ENCODE results near the gene PTPRR. TPM values are rescaled to one million over a fixed set of nuclear protein-coding genes. Genes with fewer than 3 reads are reported as not detected.

The PTPRR gene
- total and polyA plus RNA-seq, 2 donors (not counting 1 experiment from before 2014, with no cell fraction given): 0.44 to 0.50 TPM

DNA sequence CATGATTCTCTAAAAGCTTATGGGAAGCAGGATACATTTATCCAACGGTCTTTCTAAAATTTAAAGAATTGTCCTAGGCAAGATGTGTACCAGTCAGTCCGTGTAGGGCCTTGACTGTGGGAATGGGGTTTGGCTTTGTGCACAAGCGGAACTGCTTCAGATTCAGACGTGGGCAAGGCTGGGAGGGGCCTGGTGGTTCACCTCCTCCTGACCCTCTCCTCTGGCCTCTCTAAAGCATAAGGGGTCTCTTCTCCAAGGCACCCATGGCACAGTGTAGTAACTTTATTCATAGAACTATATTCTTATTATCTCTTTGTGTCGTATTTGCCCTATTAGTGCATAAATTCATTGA, 162.1 kb downstream of the PTPRR start:
- H3K4me2 ChIP-seq (ENCODE audit: extremely low read depth, insufficient read depth, low read length): no peak overlapping the region
- H3K36me3 ChIP-seq (ENCODE audit: control insufficient read depth, insufficient read depth, low read length): no peaks in the 10 kb centered on the region
- no peaks in the 10 kb centered on the region for H3K79me2 ChIP-seq (ENCODE audit: control insufficient read depth, insufficient read depth, low read length)
- no peak overlapping the region for H3K9ac ChIP-seq (ENCODE audit: insufficient read depth, low read length)
- no peak overlapping the region for H3K4me3 ChIP-seq (replicated peaks in 1 of 4; ENCODE audit: control extremely low read depth in 1 of 4, insufficient read depth in 1 of 4, low read depth in 3 of 4, low read length in 4 of 4)
- no peaks in the 10 kb centered on the region for H3K4me1 ChIP-seq (ENCODE audit: control insufficient read depth, extremely low read depth, insufficient read depth, low read length)
- H4K20me1 ChIP-seq (ENCODE audit: control insufficient read depth, extremely low read depth, insufficient read depth, low read length): no peaks in the 10 kb centered on the region
- no peak overlapping the region for H3K27ac ChIP-seq (ENCODE audit: insufficient read depth, low read length)
- H3K9me3 ChIP-seq (ENCODE audit: control insufficient read depth, insufficient read depth, low read depth, low read length): no peaks in the 10 kb centered on the region
- DNase-seq (ENCODE audit: low read depth in 2 of 2): no peak
- no peak overlapping the region for H2AFZ ChIP-seq (ENCODE audit: low read length)
- TF ChIP-seq, protein P1, sequence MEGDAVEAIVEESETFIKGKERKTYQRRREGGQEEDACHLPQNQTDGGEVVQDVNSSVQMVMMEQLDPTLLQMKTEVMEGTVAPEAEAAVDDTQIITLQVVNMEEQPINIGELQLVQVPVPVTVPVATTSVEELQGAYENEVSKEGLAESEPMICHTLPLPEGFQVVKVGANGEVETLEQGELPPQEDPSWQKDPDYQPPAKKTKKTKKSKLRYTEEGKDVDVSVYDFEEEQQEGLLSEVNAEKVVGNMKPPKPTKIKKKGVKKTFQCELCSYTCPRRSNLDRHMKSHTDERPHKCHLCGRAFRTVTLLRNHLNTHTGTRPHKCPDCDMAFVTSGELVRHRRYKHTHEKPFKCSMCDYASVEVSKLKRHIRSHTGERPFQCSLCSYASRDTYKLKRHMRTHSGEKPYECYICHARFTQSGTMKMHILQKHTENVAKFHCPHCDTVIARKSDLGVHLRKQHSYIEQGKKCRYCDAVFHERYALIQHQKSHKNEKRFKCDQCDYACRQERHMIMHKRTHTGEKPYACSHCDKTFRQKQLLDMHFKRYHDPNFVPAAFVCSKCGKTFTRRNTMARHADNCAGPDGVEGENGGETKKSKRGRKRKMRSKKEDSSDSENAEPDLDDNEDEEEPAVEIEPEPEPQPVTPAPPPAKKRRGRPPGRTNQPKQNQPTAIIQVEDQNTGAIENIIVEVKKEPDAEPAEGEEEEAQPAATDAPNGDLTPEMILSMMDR (conservative IDR thresholded peaks at IDR 0.05 in 1 of 2, IDR thresholded peaks at IDR 0.05 in 1 of 2; ENCODE audit: low read depth in 1 of 2, low read length in 2 of 2): no peak
- TF ChIP-seq EZH2 (IDR thresholded peaks at IDR 0.05; ENCODE audit: low read length, missing control alignments): no peak
- no peaks in the 10 kb centered on the region for H3K27me3 ChIP-seq (ENCODE audit: control insufficient read depth, insufficient read depth, low read length)

DNA sequence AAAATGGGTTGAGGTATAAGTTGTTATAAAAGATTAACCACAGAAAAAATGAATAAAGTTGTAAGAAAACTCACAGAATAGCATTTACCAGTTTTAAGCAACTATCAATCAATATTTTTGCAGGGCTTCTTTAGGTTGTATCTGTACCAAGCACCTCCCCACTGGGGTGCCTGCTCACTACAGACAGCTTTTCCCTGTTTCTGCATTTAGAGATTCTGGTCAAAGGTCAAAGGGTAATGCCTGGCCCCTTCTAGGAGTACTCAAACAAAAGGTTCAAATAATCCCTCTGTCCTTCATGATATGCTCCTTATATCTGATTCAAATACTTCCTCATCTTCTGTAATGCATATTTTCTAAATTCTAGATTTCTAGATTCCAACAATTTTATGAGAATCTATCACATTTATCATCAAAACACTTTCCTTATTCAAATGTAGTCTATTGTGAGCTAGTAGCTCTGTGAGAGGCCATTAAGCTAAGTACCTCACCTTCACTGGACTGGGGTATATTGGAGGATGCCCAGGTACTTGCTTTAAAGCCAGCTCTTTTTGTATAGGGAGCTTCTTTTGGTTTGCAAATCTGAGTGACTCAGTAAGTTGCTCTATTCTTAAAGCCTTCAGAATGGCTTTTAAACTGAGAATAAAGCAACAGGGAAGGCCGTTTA, 162.6 kb downstream of the PTPRR start:
- H3K4me1 ChIP-seq (ENCODE audit: control insufficient read depth, extremely low read depth, insufficient read depth, low read length): no peaks in the 10 kb centered on the region
- TF ChIP-seq EZH2 (IDR thresholded peaks at IDR 0.05; ENCODE audit: low read length, missing control alignments): no peak
- TF ChIP-seq, protein P1 (conservative IDR thresholded peaks at IDR 0.05 in 1 of 2, IDR thresholded peaks at IDR 0.05 in 1 of 2; ENCODE audit: low read depth in 1 of 2, low read length in 2 of 2): no peak
- H3K4me2 ChIP-seq (ENCODE audit: extremely low read depth, insufficient read depth, low read length): no peak overlapping the region
- no peak for DNase-seq (ENCODE audit: low read depth in 2 of 2)
- H3K27me3 ChIP-seq (ENCODE audit: control insufficient read depth, insufficient read depth, low read length): no peaks in the 10 kb centered on the region
- H3K36me3 ChIP-seq (ENCODE audit: control insufficient read depth, insufficient read depth, low read length): no peaks in the 10 kb centered on the region
- H3K79me2 ChIP-seq (ENCODE audit: control insufficient read depth, insufficient read depth, low read length): no peaks in the 10 kb centered on the region
- H4K20me1 ChIP-seq (ENCODE audit: control insufficient read depth, extremely low read depth, insufficient read depth, low read length): no peaks in the 10 kb centered on the region
- H3K9ac ChIP-seq (ENCODE audit: insufficient read depth, low read length): no peak overlapping the region
- no peak overlapping the region for H3K4me3 ChIP-seq (replicated peaks in 1 of 4; ENCODE audit: control extremely low read depth in 1 of 4, insufficient read depth in 1 of 4, low read depth in 3 of 4, low read length in 4 of 4)
- no peaks in the 10 kb centered on the region for H3K9me3 ChIP-seq (ENCODE audit: control insufficient read depth, insufficient read depth, low read depth, low read length)
- no peak overlapping the region for H2AFZ ChIP-seq (ENCODE audit: low read length)
- no peak overlapping the region for H3K27ac ChIP-seq (ENCODE audit: insufficient read depth, low read length)

DNA sequence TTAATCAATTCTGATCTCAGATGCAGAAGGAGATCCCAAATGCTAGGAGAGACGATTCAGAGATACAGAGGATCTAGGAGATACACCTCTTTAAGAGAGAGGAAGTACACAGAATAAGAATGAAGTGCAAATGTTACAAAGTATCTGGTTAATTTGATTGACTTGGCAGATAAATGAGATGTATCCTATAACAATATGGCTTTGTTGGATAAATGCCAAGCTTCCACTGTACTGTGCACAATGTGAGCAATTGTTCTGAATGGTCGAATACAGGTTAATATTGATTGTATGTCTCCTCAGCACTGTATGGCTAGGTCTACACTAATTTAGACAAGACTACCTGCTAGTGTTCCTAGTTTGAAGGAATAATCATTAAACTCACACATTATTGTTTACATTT, 163.7 kb downstream of the PTPRR start:
- Histone ChIP-seq H3K4me2 (ENCODE audit: extremely low read depth, insufficient read depth, low read length) (no peak overlapping the region), H3K9me3 (ENCODE audit: control insufficient read depth, insufficient read depth, low read depth, low read length) (no peaks in the 10 kb centered on the region), H3K9ac (ENCODE audit: insufficient read depth, low read length) (no peak overlapping the region), H3K36me3 (ENCODE audit: control insufficient read depth, insufficient read depth, low read length) (no peaks in the 10 kb centered on the region), H3K27me3 (ENCODE audit: control insufficient read depth, insufficient read depth, low read length) (no peaks in the 10 kb centered on the region), H3K79me2 (ENCODE audit: control insufficient read depth, insufficient read depth, low read length) (no peaks in the 10 kb centered on the region), H3K27ac (ENCODE audit: insufficient read depth, low read length) (no peak overlapping the region), H4K20me1 (ENCODE audit: control insufficient read depth, extremely low read depth, insufficient read depth, low read length) (no peaks in the 10 kb centered on the region), H2AFZ (ENCODE audit: low read length) (no peak overlapping the region), H3K4me1 (ENCODE audit: control insufficient read depth, extremely low read depth, insufficient read depth, low read length) (no peaks in the 10 kb centered on the region), H3K4me3 (replicated peaks in 1 of 4; ENCODE audit: control extremely low read depth in 1 of 4, insufficient read depth in 1 of 4, low read depth in 3 of 4, low read length in 4 of 4) (no peak overlapping the region)
- no peak for TF ChIP-seq EZH2 (IDR thresholded peaks at IDR 0.05; ENCODE audit: low read length, missing control alignments)
- TF ChIP-seq, protein P1 (conservative IDR thresholded peaks at IDR 0.05 in 1 of 2, IDR thresholded peaks at IDR 0.05 in 1 of 2; ENCODE audit: low read depth in 1 of 2, low read length in 2 of 2): no peak
- DNase-seq (ENCODE audit: low read depth in 2 of 2): no peak

Data from fibroblast of lung (primary cell).